K562 (cell line): ENCODE data around the gene GLG1. TPM values are rescaled to one million over a fixed set of nuclear protein-coding genes. Genes with fewer than 3 reads are reported as not detected.

Source experiments
- ARNT ChIP-seq, 2 experiments: fragments of 450-650 bp; IDR thresholded peaks; 2 replicates each; pipeline ENCODE4 v1.6.1; 2016; ENCODE audit warnings: mild to moderate bottlenecking in 1 of 2
- CHD7 ChIP-seq: fragments of 200-600 bp; sonication (generic); IDR thresholded peaks from one replicate; pipeline ENCODE4 v1.6.1; 2012; ENCODE audit warnings: mild to moderate bottlenecking, low read depth, low read length, inconsistent platforms
- CREB1 ChIP-seq, 2 experiments: sonication (generic) in 1 of 2; formaldehyde crosslinking in 1 of 2; IDR thresholded peaks; 2 replicates each; pipeline versions ENCODE4 v1.6.1 to v1.8.0; 2012 to 2022; ENCODE audit warnings: inconsistent platforms in 1 of 2, mild to moderate bottlenecking in 1 of 2, missing genetic modification reagents in 1 of 2, moderate library complexity in 1 of 2
- DPF2 ChIP-seq: fragments of 450-650 bp; IDR thresholded peaks from 2 replicates; pipeline ENCODE4 v1.6.1; 2016
- EP300 ChIP-seq: IDR thresholded peaks from 2 replicates; pipeline ENCODE4 v1.6.1; 2012; ENCODE audit warnings: low read length, improper control_type of control experiment
- JUNB ChIP-seq: fragments of 450-650 bp; formaldehyde crosslinking; conservative IDR thresholded peaks from 2 replicates; pipeline ENCODE4 v1.4.0; 2020; ENCODE audit warnings: mild to moderate bottlenecking
- NBN ChIP-seq: fragments of 450-650 bp; IDR thresholded peaks from 2 replicates; pipeline ENCODE4 v1.6.1; 2016; ENCODE audit warnings: low read depth, mild to moderate bottlenecking
- NFYB ChIP-seq: IDR thresholded peaks from 2 replicates; pipeline ENCODE4 v1.6.1; 2011; ENCODE audit warnings: mild to moderate bottlenecking, moderate library complexity; ENCODE audit not compliant: insufficient read length; ENCODE audit errors: extremely low read depth
- POLR2AphosphoS2 ChIP-seq: IDR thresholded peaks from 2 replicates; pipeline ENCODE4 v1.6.1; 2012; ENCODE audit warnings: low read length, improper control_type of control experiment
- PTTG1 ChIP-seq: fragments of 450-650 bp; IDR thresholded peaks from 2 replicates; pipeline ENCODE4 v1.6.1; 2016; ENCODE audit warnings: low read depth, mild to moderate bottlenecking, missing genetic modification characterization, missing compliant biosample characterization
- RCOR1 ChIP-seq, 2 experiments: IDR thresholded peaks; 2 replicates each; pipeline ENCODE4 v1.6.1; 2012; ENCODE audit warnings: low read depth in 2 of 2, low read length in 2 of 2, borderline replicate concordance in 1 of 2, improper control_type of control experiment in 1 of 2
- SMARCA4 ChIP-seq: fragments of 450-650 bp; IDR thresholded peaks from 2 replicates; pipeline ENCODE4 v1.6.1; 2016
- polyA plus RNA-seq, 8 experiments: library from polyadenylated mRNA; depleted of rRNA in 4 of 8; stranded (reverse) in 5 of 8; unstranded in 3 of 8; fragments of >200 nt; fragmentation: Nextera tagmentation in 2 of 8; fragmentation: Illumina TruSeq in 1 of 8; extraction: Ambion mirVana in 2 of 8; extraction: Trizol in 1 of 8; gene quantifications; 2 replicates each; pipeline versions ENCODE4 v1.2.1 to v1.2.3, GENCODE V29; 2011 to 2014; ENCODE audit warnings: inconsistent platforms in 1 of 8, missing spikeins in 1 of 8
- total RNA-seq, 7 experiments: library from RNA; depleted of rRNA in 6 of 7; stranded (reverse); fragments of >200 nt in 6 of 7; fragmentation: Illumina TruSeq in 2 of 7; extraction: Trizol in 2 of 7; gene quantifications; 2 replicates each; pipeline versions ENCODE4 v1.2.1 to v1.2.3, GENCODE V29; 2011 to 2021; ENCODE audit warnings: low replicate concordance in 1 of 7

GLG1 gene
- total and polyA plus RNA-seq, 9 of the 15 experiments (the other 6 are each of a cell fraction or from before 2014, with no cell fraction given): 6.2 to 36.0 (median 23.6) TPM

DNA sequence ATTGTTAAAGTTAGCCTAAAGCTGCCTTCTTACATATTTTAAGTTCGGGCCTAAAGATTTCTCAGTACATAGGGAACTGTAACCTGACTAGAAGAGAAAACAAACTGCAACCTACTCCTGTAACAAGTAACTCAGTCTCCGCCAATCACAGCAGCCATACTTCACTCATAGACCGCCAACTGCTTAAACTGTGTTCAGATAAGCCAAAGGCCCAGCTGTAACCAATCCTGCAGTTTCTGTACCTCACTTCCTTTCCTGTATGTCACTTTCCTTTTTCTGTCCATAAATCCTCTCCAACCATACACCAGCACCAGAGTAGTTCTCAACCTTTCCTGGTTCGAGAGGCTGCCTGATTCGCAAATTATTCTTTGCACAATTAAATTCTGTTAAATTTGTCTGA, 41.5 kb downstream of the GLG1 start (continued):
- TF ChIP-seq PTTG1 (tag) (no peak), NFYB (peak; percentile 24), RCOR1 (IDR thresholded peaks at IDR 0.05; ENCODE audit: borderline replicate concordance in 1 of 2, low read depth in 2 of 2, low read length in 2 of 2) (peak in 1 of 2 experiments; percentile 84; a peak in 1 of 4 replicates), NBN (peak; percentile 26; the same call in 1 of the 2 replicates), CHD7 (no peak), ARNT (IDR thresholded peaks at IDR 0.05) (peak in 1 of 2 experiments; percentile 72; a peak in 1 of 4 replicates), EP300 (0 out of 2 replicates have a peak, but pooled peaks have one; percentile 54), SMARCA4 (0 out of 2 replicates have a peak, but pooled peaks have one; percentile 19), DPF2 (peak; percentile 68), JUNB (no peak), CREB1 (IDR thresholded peaks at IDR 0.05) (0 out of 2 replicates have a peak, but pooled peaks have one; percentile 21), CREB1 (CRISPR knock-in tag; IDR thresholded peaks at IDR 0.05) (no peak), POLR2AphosphoS2 (no peak)
